Measurements from ENCODE around the gene GDPD3. TPM values are rescaled to one million over a fixed set of nuclear protein-coding genes. Genes with fewer than 3 reads are reported as not detected.
A peak's percentile ranks its signal among the peaks of the same experiment; 100 is the strongest.

The GDPD3 gene
- total and polyA plus RNA-seq, 9 of the 15 experiments (the other 6 are each of a cell fraction or from before 2014, with no cell fraction given): 0.47 to 3.9 (median 1.1) TPM

GRCh38 chr16:30112197-30113030 is 923 bp downstream of the GDPD3 start (continued):
- peak; percentile 43; the same call in 1 of the 2 replicates for TF ChIP-seq REST (IDR thresholded peaks at IDR 0.05; ENCODE audit: borderline replicate concordance)
- TF ChIP-seq REST (CRISPR knock-in tag; IDR thresholded peaks at IDR 0.05; ENCODE audit: low read depth): no peak
- peak; percentile 99 for TF ChIP-seq ZBTB33 (CRISPR knock-in tag; IDR thresholded peaks at IDR 0.05)
- peak; percentile 47; the same call in 1 of the 2 replicates for TF ChIP-seq CREM (IDR thresholded peaks at IDR 0.05; ENCODE audit: low read depth)
- TF ChIP-seq MAZ (CRISPR knock-in tag; conservative IDR thresholded peaks at IDR 0.05 in 1 of 2, IDR thresholded peaks at IDR 0.05 in 1 of 2): no peak
- no peak for TF ChIP-seq HDAC2 (IDR thresholded peaks at IDR 0.05)
- no peak for TF ChIP-seq SMAD2 (IDR thresholded peaks at IDR 0.05; ENCODE audit: low read depth, low read length)
- TF ChIP-seq NR2C1 (IDR thresholded peaks at IDR 0.05): no peak
- no peak for TF ChIP-seq NR2C1 (tag; IDR thresholded peaks at IDR 0.05)
- TF ChIP-seq TRIM25 (IDR thresholded peaks at IDR 0.05; ENCODE audit: borderline replicate concordance): no peak
- TF ChIP-seq ZNF436 (CRISPR knock-in tag; IDR thresholded peaks at IDR 0.05): no peak

Data from K562 (cell line).